Pancreas (tissue), 10 donors: ENCODE data around the gene CDKN3. TPM values are rescaled to one million over a fixed set of nuclear protein-coding genes. Genes with fewer than 3 reads are reported as not detected.
"Not testable (repeated sequence)": the region's sequence is repeated elsewhere in the genome, so short reads cannot be mapped to it uniquely, and the experiment has no call there.

Experiments used
- ATAC-seq, 4 donors: fragments of 200-7000 bp; cut with Tn5 transposase; one replicate each; pipeline versions ENCODE4 v1.8.0 to v1.9.1; 2020; ENCODE audit warnings: mild to moderate bottlenecking in 4 of 4, moderate library complexity in 4 of 4
- DNase-seq, 6 donors: peaks; one replicate each; pipeline ENCODE4 v3.0.0-alpha.2; 2020
- FAIRE-seq: peaks from 2 replicates; lab custom pipeline; 2012; peaks lifted over from hg19 to GRCh38; lab: Jason Lieb, UNC
- H3K27ac ChIP-seq, 4 donors: fragments of 200-600 bp; sonication (generic); 1 replicate in 3 of 4; 2 replicates in 1 of 4; pipeline versions ENCODE4 v1.5.0 to v1.8.0; 2020
- H3K27me3 ChIP-seq, 4 donors: fragments of 200-600 bp; one replicate each; pipeline ENCODE4 v1.8.0; 2021
- H3K36me3 ChIP-seq, 3 donors: fragments of 200-600 bp; sonication (generic) in 1 of 3; one replicate each; pipeline versions ENCODE4 v1.5.0 to v1.8.0; 2020 to 2021
- H3K4me1 ChIP-seq, 3 donors: fragments of 200-600 bp; one replicate each; pipeline ENCODE4 v1.8.0; 2021
- H3K4me3 ChIP-seq, 4 donors: fragments of 200-600 bp; sonication (generic) in 2 of 4; one replicate each; pipeline versions ENCODE4 v1.5.0 to v1.8.0; 2020 to 2021
- H3K9me3 ChIP-seq, 4 donors: fragments of 200-600 bp; one replicate each; pipeline ENCODE4 v1.8.0; 2021
- CTCF ChIP-seq, 4 donors: fragments of 200-600 bp; sonication (generic) in 3 of 4; IDR thresholded peaks; one replicate each; pipeline versions ENCODE4 v1.5.0 to v1.8.0; 2021; ENCODE audit warnings: antibody characterized with exemption in 4 of 4
- WGBS, 2 donors: extraction: QIAGEN DNeasy Blood & Tissue Kit; methylation state at CpG; one replicate each; pipeline ENCODE4 v1.1.7; 2013; 5-methylcytosine and 5-hydroxymethylcytosine counted together
- intact Hi-C, 3 donors: fragments of 100-400 bp; cut with DNase I; formaldehyde crosslinking; loops; one replicate each; pipeline versions ENCODE4 v1.11.1 to v1.14.2; 2022
- polyA plus RNA-seq, 2 donors: library from polyadenylated mRNA; stranded (reverse); fragments of 200-250 nt; gene quantifications; one replicate each; pipeline ENCODE4 v1.2.3, GENCODE V29; 2013
- total RNA-seq, 6 donors: library from RNA; stranded (reverse); fragmentation: NEBNext Ultra II Directional in 4 of 6; extraction: Animal tissue kit (Norgen Biotek cat#: 25700) in 4 of 6; gene quantifications; one replicate each; pipeline versions ENCODE4 v1.2.1 to v1.2.4, GENCODE V29; 2021 to 2023
- donor health status: healthy with polysubstance abuse.
- donor health status: DM: no; HTN: no; CAD: no; lungs with moderate emphysema.
- donor health status: DM: no; HTN: no; CAD: no.
- donor health status: control.
- donor health status: control.
- donor health status: Bipolar disorder and iron deficiency.
- donor health status: DM: yes; HTN: yes; CAD: no.
- donor health status: DM: no; HTN: no; CAD: no.
- donor health status: DM: no; HTN: no; CAD: no.
- donor health status: DM: yes; HTN: yes; CAD: no.

The CDKN3 gene
- total and polyA plus RNA-seq, 8 donors = 0.61 to 1.6 (median 1.0) TPM; not detected in 1

DNA sequence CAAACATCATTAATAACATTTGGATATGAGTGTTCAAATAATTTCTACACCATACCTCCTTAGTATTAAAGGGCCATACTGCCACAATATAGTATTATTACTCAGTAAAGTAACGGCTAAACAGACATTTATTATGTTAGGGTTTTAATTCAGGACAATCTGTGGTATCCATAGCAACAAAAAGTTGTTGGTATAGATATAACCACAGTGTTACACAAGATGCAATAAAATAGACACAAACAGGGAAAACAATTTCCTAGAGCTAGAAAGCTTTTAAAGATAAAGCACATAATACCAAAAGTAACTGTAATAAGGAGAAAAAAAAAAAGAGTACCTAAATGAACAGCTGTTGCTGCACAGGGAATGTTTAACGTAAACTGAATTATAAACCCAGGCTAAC is 28.3 kb downstream of the CDKN3 start:
- TF ChIP-seq CTCF (IDR thresholded peaks at IDR 0.05) = no peak
- FAIRE-seq (no peak), ATAC-seq (no peak), DNase-seq (no peak)
- no peaks in the 10 kb centered on the region for H3K27me3 ChIP-seq
- no peak overlapping the region for H3K4me3 ChIP-seq
- 71 to 93% methylated on average over 2 of the region's 2 CpGs for WGBS, 2 donors
- H3K36me3 ChIP-seq = peaks cover 0 to 14% (median 0%) of the 10 kb centered on the region in 3 donors
- no peaks in the 10 kb centered on the region for H3K9me3 ChIP-seq
- intact Hi-C loops = no loop called here
- H3K4me1 ChIP-seq = peaks cover 0 to 4% (median 0%) of the 10 kb centered on the region in 3 donors
- no peak overlapping the region for H3K27ac ChIP-seq

DNA sequence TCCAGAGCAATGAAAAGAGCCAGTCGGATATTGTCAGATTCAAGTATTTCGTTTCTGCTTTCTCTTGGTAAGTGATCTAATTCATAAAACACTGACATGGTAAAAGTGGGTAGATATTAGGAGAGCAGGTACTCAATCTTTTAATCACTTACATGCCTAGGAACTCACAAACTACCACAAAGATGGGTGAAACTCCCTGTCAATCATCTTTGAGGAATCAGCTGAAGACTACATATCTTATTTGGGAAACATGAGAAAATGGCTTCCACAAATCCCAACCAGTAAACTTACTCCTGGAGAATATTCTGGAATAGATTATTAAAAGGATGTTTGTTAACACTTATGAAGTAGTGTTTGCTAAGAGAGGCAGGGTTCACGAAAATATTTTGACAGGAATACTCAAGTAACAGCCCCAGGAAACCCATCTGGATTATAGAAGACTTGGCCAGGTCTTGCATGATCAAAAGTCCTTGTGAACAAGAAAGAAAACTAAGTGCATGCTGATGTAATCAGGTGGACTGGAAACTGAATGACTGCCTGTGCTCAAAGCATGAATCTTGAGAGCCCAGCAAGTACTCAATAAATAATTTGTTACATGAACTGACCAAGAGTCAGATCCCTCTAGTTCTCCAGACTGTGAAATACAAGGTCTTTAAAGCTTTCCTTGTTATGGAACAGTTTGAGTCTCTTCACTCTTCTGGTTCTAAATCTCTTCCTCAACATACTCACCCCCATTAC is 28.9 kb downstream of the CDKN3 start:
- DNase-seq (no peak), FAIRE-seq (no peak), ATAC-seq (no peak)
- H3K27ac ChIP-seq = no peak overlapping the region
- peaks cover 0 to 17% (median 0%) of the 10 kb centered on the region in 3 donors for H3K36me3 ChIP-seq
- no peak for TF ChIP-seq CTCF (IDR thresholded peaks at IDR 0.05)
- intact Hi-C loops = no loop called here
- 91 to 95% methylated on average over 3 of the region's 3 CpGs for WGBS, 2 donors
- H3K4me3 ChIP-seq = no peak overlapping the region
- H3K27me3 ChIP-seq = no peaks in the 10 kb centered on the region
- peaks cover 0 to 2% (median 0%) of the 10 kb centered on the region in 3 donors for H3K4me1 ChIP-seq
- no peaks in the 10 kb centered on the region for H3K9me3 ChIP-seq

GRCh38 chr14:54427871-54428270 is 31.1 kb downstream of the CDKN3 start:
- no peak for ATAC-seq
- no peak for FAIRE-seq
- Histone ChIP-seq H3K27ac (no peak overlapping the region), H3K9me3 (no peaks in the 10 kb centered on the region), H3K4me3 (no peak overlapping the region), H3K27me3 (no peaks in the 10 kb centered on the region), H3K4me1 (no peaks in the 10 kb centered on the region), H3K36me3 (peaks cover 0 to 17% (median 0%) of the 10 kb centered on the region in 3 donors)
- no peak for TF ChIP-seq CTCF (IDR thresholded peaks at IDR 0.05)
- DNase-seq = no peak
- WGBS, 2 donors = 73 to 90% methylated on average over 3 of the region's 3 CpGs
- intact Hi-C loops = no loop called here

GRCh38 chr14:54428527-54428926 is 31.7 kb downstream of the CDKN3 start:
- 94% methylated on average over 2 of the region's 2 CpGs for WGBS, 2 donors
- no peaks in the 10 kb centered on the region for H3K9me3 ChIP-seq
- DNase-seq (no peak), FAIRE-seq (no peak), ATAC-seq (no peak)
- no peaks in the 10 kb centered on the region for H3K27me3 ChIP-seq
- intact Hi-C loops = no loop called here
- no peak overlapping the region for H3K27ac ChIP-seq
- H3K4me1 ChIP-seq = no peaks in the 10 kb centered on the region
- no peak for TF ChIP-seq CTCF (IDR thresholded peaks at IDR 0.05)
- no peak overlapping the region for H3K4me3 ChIP-seq
- H3K36me3 ChIP-seq = peaks cover 0 to 17% (median 0%) of the 10 kb centered on the region in 3 donors

DNA sequence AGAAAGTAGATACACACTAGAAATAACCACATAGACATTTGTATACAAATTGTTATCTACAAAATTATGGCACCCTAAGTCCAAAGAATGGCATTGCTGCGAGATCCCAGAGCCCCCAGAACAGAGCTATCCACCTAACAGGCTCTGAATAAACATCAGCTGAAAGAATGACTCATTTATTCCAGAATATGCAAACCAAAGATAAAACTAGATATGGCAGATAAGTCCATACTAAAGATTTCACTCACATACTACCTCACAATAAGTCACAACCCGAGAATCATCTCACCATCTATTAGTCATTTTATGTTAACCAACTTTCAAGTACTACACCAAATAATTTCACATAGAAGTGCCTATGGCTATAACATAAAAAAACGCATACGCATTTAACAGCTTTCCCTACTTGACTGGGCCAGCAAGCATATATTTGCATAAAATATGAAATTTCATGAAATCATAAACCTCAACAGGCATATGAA is 38.7 kb downstream of the CDKN3 start:
- 88 to 90% methylated on average over 4 of the region's 4 CpGs for WGBS, 2 donors
- FAIRE-seq (no peak), DNase-seq (no peak), ATAC-seq (no peak)
- H3K36me3 ChIP-seq = no peaks in the 10 kb centered on the region
- no peak overlapping the region for H3K27ac ChIP-seq
- TF ChIP-seq CTCF (IDR thresholded peaks at IDR 0.05) = no peak
- H3K4me1 ChIP-seq = peaks cover 3 to 12% (median 3%) of the 10 kb centered on the region in 3 donors
- no peaks in the 10 kb centered on the region for H3K9me3 ChIP-seq
- intact Hi-C loops = no loop called here
- H3K27me3 ChIP-seq = no peaks in the 10 kb centered on the region
- no peak overlapping the region for H3K4me3 ChIP-seq

GRCh38 chr14:54437954-54438353 is 41.1 kb downstream of the CDKN3 start:
- ATAC-seq = not testable (repeated sequence)
- peaks cover 3 to 12% (median 3%) of the 10 kb centered on the region in 3 donors for H3K4me1 ChIP-seq

More at GRCh38 chr14:54437954-54438353, 41.1 kb downstream of the CDKN3 start:
- 95 to 96% methylated on average over 4 of the region's 4 CpGs for WGBS, 2 donors
- H3K9me3 ChIP-seq, intact Hi-C loops, H3K27ac ChIP-seq, DNase-seq, H3K27me3 ChIP-seq, H3K36me3 ChIP-seq, H3K4me3 ChIP-seq, FAIRE-seq: not testable (repeated sequence)
